HCT116 (cell line): ENCODE measurements around the gene CAPZB. TPM values are rescaled to one million over a fixed set of nuclear protein-coding genes. Genes with fewer than 3 reads are reported as not detected.

Source experiments
- ATAC-seq: fragments of 200-7000 bp; cut with Tn5 transposase; 2 replicates; pipeline ENCODE4 v1.9.1; 2020; ENCODE audit warnings: mild to moderate bottlenecking, moderate library complexity
- BruUV-seq: library from RNA; stranded (reverse); fragments of 400-500 nt; replicated peaks from 2 replicates; lab custom pipeline; 2021; lab: Mats Ljungman, UMichigan
- CTCF ChIA-PET: fragments of 300-600 bp; sonication (Branson Sonifier 250); formaldehyde crosslinking; loops from one replicate; lab custom pipeline; 2021; ENCODE audit warnings: antibody characterized with exemption; lab: Charles Lee
- POLR2A ChIA-PET: fragments of 300-600, 350-600 bp; sonication (Branson Sonifier 250); formaldehyde crosslinking; loops from one replicate; lab custom pipeline; 2021; ENCODE audit warnings: antibody characterized with exemption; lab: Charles Lee
- RAD21 ChIA-PET, 2 experiments: fragments of 300-600 bp; sonication (Branson Sonifier 250); formaldehyde crosslinking; loops; one replicate each; lab custom pipeline; 2023; ENCODE audit warnings: low total read pairs in 2 of 2; ENCODE audit not compliant: uncharacterized antibody in 2 of 2, unreplicated experiment in 2 of 2, low non-redundant PET in 1 of 2; lab: Charles Lee
- DNase-seq: peaks from one replicate; pipeline ENCODE4 v3.0.0-alpha.2; 2010; ENCODE audit warnings: low read depth, low spot score
- H2AFZ ChIP-seq: fragments of 200-600 bp; shearing (Covaris generic), sonication (generic); 2 replicates; pipeline ENCODE4 v1.6.1; 2017; ENCODE audit warnings: low read depth, mixed run types, mixed read lengths, antibody characterized with exemption, low read length; ENCODE audit not compliant: poor library complexity, severe bottlenecking
- H3K27ac ChIP-seq: 2 replicates; pipeline ENCODE4 v1.5.1; 2012; ENCODE audit warnings: low read depth, low read length
- H3K27me3 ChIP-seq: fragments of 200-600 bp; sonication (generic); 2 replicates; pipeline ENCODE4 v1.6.1; 2016; ENCODE audit warnings: mixed run types, low read length, mixed read lengths; ENCODE audit not compliant: insufficient read depth
- H3K36me3 ChIP-seq, 2 experiments: fragments of 200-500 bp in 1 of 2; fragments of 200-600 bp in 1 of 2; sonication (Bioruptor generic) in 1 of 2; sonication (generic) in 1 of 2; 2 replicates each; pipeline versions ENCODE4 v1.5.1 to v1.6.1; 2014 to 2016; ENCODE audit warnings: low read length in 2 of 2, inconsistent platforms in 1 of 2, mixed read lengths in 1 of 2, mixed run types in 1 of 2; ENCODE audit not compliant: insufficient read depth in 2 of 2, control insufficient read depth in 1 of 2
- H3K4me1 ChIP-seq, 2 experiments: fragments of 200-600 bp in 1 of 2; sonication (generic) in 1 of 2; 2 replicates each; pipeline versions ENCODE4 v1.5.1 to v1.6.1; 2012 to 2017; ENCODE audit warnings: low read length in 2 of 2, inconsistent platforms in 1 of 2, mild to moderate bottlenecking in 1 of 2, mixed read lengths in 1 of 2, mixed run types in 1 of 2, moderate library complexity in 1 of 2; ENCODE audit not compliant: insufficient read depth in 2 of 2, control insufficient read depth in 1 of 2
- H3K4me2 ChIP-seq: fragments of 200-600 bp; sonication (generic); 2 replicates; pipeline ENCODE4 v1.6.1; 2017; ENCODE audit warnings: mixed run types, low read length, mixed read lengths
- H3K4me3 ChIP-seq, 2 experiments: fragments of 200-600 bp in 1 of 2; sonication (generic) in 1 of 2; replicated peaks in 1 of 2; 2 replicates each; pipeline ENCODE4 v1.5.1; 2011 to 2016; ENCODE audit warnings: low read length in 2 of 2, control low read depth in 1 of 2, low read depth in 1 of 2, mild to moderate bottlenecking in 1 of 2, mixed read lengths in 1 of 2, mixed run types in 1 of 2
- H3K79me2 ChIP-seq: fragments of 200-600 bp; sonication (generic); 2 replicates; pipeline ENCODE4 v1.6.1; 2017; ENCODE audit warnings: mild to moderate bottlenecking, mixed run types, low read length, moderate library complexity, mixed read lengths; ENCODE audit not compliant: insufficient read depth
- H3K9ac ChIP-seq: fragments of 200-600 bp; sonication (generic); 2 replicates; pipeline ENCODE4 v1.6.1; 2016; ENCODE audit warnings: low read length, mixed read lengths
- H3K9me2 ChIP-seq: fragments of 200-600 bp; sonication (generic), shearing (Covaris generic); 2 replicates; pipeline ENCODE4 v1.6.1; 2017; ENCODE audit warnings: mixed run types, mild to moderate bottlenecking, moderate library complexity; ENCODE audit not compliant: insufficient read depth
- H3K9me3 ChIP-seq, 2 experiments: fragments of 200-500 bp in 1 of 2; fragments of 200-600 bp in 1 of 2; sonication (Bioruptor generic) in 1 of 2; sonication (generic) in 1 of 2; 2 replicates each; pipeline ENCODE4 v1.6.1; 2014 to 2017; ENCODE audit warnings: low read length in 2 of 2, mixed read lengths in 2 of 2, inconsistent platforms in 1 of 2, low read depth in 1 of 2, mild to moderate bottlenecking in 1 of 2, mixed run types in 1 of 2, moderate library complexity in 1 of 2; ENCODE audit not compliant: control insufficient read depth in 1 of 2, insufficient read depth in 1 of 2
- H4K20me1 ChIP-seq: fragments of 200-600 bp; sonication (generic), shearing (Covaris generic); 2 replicates; pipeline ENCODE4 v1.6.1; 2017; ENCODE audit warnings: mixed run types, mild to moderate bottlenecking, moderate library complexity; ENCODE audit not compliant: insufficient read depth
- ATF3 ChIP-seq: IDR thresholded peaks from 2 replicates; pipeline ENCODE4 v1.6.1; 2012
- CBX3 ChIP-seq: IDR thresholded peaks from 2 replicates; pipeline ENCODE4 v1.6.1; 2012; ENCODE audit warnings: low read depth
- CEBPB ChIP-seq: IDR thresholded peaks from 2 replicates; pipeline ENCODE4 v1.6.1; 2012; ENCODE audit warnings: low read depth
- EGR1 ChIP-seq: IDR thresholded peaks from 2 replicates; pipeline ENCODE4 v1.6.1; 2012; ENCODE audit warnings: low read depth
- ELF1 ChIP-seq: IDR thresholded peaks from 2 replicates; pipeline ENCODE4 v1.6.1; 2012; ENCODE audit warnings: low read depth, borderline replicate concordance
- EZH2phosphoT487 ChIP-seq: fragments of 200-600 bp; IDR thresholded peaks from 2 replicates; pipeline ENCODE4 v1.6.1; 2018; ENCODE audit warnings: antibody characterized with exemption, borderline replicate concordance
- FOSL1 ChIP-seq: IDR thresholded peaks from 2 replicates; pipeline ENCODE4 v1.6.1; 2012; ENCODE audit warnings: low read depth
- JUND ChIP-seq: IDR thresholded peaks from 2 replicates; pipeline ENCODE4 v1.6.1; 2012
- POLR2A ChIP-seq: IDR thresholded peaks from 2 replicates; pipeline ENCODE4 v1.7.0; 2011; ENCODE audit warnings: borderline replicate concordance; ENCODE audit not compliant: insufficient read depth, insufficient read length; ENCODE audit errors: extremely low read depth
- RAD21 ChIP-seq: IDR thresholded peaks from 2 replicates; pipeline ENCODE4 v1.6.1; 2012; ENCODE audit warnings: low read depth, mild to moderate bottlenecking
- SIN3A ChIP-seq: IDR thresholded peaks from 2 replicates; pipeline ENCODE4 v1.6.1; 2012; ENCODE audit warnings: low read depth
- SP1 ChIP-seq: IDR thresholded peaks from 2 replicates; pipeline ENCODE4 v1.6.1; 2012; ENCODE audit warnings: low read depth
- SRF ChIP-seq: IDR thresholded peaks from 2 replicates; pipeline ENCODE4 v1.6.1; 2012; ENCODE audit warnings: low read depth
- TCF7L2 ChIP-seq: IDR thresholded peaks from 2 replicates; pipeline ENCODE4 v1.7.0; 2011; ENCODE audit warnings: borderline replicate concordance, inconsistent platforms; ENCODE audit not compliant: insufficient read depth, insufficient read length; ENCODE audit errors: extremely low read depth
- ZBTB33 ChIP-seq: IDR thresholded peaks from 2 replicates; pipeline ENCODE4 v1.6.1; 2011; ENCODE audit warnings: mild to moderate bottlenecking, low read length, moderate library complexity; ENCODE audit not compliant: insufficient replicate concordance; ENCODE audit errors: extremely low read depth
- intact Hi-C: fragments of 100-400 bp; cut with micrococcal nuclease; formaldehyde crosslinking; loops from 2 replicates; pipeline ENCODE4 v1.10.0; 2022
- total RNA-seq: library from RNA; stranded (reverse); gene quantifications from one replicate; pipeline ENCODE4 v1.2.1, GENCODE V29; 2021; ENCODE audit not compliant: unreplicated experiment
- TF ChIP-seq, protein P1 (sequence below): IDR thresholded peaks from 2 replicates; pipeline ENCODE4 v1.6.1; 2012; ENCODE audit warnings: low read depth
- TF ChIP-seq, protein P2 (sequence below), 3 experiments: fragments of 200-600 bp in 1 of 3; sonication (generic) in 1 of 3; IDR thresholded peaks in 2 of 3; conservative IDR thresholded peaks in 1 of 3; 2 replicates each; pipeline ENCODE4 v1.5.1; 2012 to 2017; ENCODE audit warnings: low read depth in 2 of 3, low read length in 2 of 3, antibody characterized with exemption in 1 of 3, borderline replicate concordance in 1 of 3, control low read depth in 1 of 3, mild to moderate bottlenecking in 1 of 3, mixed read lengths in 1 of 3, mixed run types in 1 of 3, moderate library complexity in 1 of 3; ENCODE audit not compliant: insufficient read depth in 1 of 3

CAPZB gene
- total RNA-seq, 1 experiment from 2014 or later = 203 TPM

- TF ChIP-seq, protein P1, sequence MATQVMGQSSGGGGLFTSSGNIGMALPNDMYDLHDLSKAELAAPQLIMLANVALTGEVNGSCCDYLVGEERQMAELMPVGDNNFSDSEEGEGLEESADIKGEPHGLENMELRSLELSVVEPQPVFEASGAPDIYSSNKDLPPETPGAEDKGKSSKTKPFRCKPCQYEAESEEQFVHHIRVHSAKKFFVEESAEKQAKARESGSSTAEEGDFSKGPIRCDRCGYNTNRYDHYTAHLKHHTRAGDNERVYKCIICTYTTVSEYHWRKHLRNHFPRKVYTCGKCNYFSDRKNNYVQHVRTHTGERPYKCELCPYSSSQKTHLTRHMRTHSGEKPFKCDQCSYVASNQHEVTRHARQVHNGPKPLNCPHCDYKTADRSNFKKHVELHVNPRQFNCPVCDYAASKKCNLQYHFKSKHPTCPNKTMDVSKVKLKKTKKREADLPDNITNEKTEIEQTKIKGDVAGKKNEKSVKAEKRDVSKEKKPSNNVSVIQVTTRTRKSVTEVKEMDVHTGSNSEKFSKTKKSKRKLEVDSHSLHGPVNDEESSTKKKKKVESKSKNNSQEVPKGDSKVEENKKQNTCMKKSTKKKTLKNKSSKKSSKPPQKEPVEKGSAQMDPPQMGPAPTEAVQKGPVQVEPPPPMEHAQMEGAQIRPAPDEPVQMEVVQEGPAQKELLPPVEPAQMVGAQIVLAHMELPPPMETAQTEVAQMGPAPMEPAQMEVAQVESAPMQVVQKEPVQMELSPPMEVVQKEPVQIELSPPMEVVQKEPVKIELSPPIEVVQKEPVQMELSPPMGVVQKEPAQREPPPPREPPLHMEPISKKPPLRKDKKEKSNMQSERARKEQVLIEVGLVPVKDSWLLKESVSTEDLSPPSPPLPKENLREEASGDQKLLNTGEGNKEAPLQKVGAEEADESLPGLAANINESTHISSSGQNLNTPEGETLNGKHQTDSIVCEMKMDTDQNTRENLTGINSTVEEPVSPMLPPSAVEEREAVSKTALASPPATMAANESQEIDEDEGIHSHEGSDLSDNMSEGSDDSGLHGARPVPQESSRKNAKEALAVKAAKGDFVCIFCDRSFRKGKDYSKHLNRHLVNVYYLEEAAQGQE = no peak
- TF ChIP-seq TCF7L2 = no peak
- TF ChIP-seq ELF1 = no peak
- no peak for TF ChIP-seq SP1
- no peak for TF ChIP-seq EGR1
- TF ChIP-seq EZH2phosphoT487 = no peak
- no peak for TF ChIP-seq POLR2A
- TF ChIP-seq RAD21 = no peak
- TF ChIP-seq ATF3 = no peak
- no peak for TF ChIP-seq FOSL1
Measured at GRCh38 chr1:19452221-19452663, 33.1 kb downstream of the CAPZB start (continued).

DNA sequence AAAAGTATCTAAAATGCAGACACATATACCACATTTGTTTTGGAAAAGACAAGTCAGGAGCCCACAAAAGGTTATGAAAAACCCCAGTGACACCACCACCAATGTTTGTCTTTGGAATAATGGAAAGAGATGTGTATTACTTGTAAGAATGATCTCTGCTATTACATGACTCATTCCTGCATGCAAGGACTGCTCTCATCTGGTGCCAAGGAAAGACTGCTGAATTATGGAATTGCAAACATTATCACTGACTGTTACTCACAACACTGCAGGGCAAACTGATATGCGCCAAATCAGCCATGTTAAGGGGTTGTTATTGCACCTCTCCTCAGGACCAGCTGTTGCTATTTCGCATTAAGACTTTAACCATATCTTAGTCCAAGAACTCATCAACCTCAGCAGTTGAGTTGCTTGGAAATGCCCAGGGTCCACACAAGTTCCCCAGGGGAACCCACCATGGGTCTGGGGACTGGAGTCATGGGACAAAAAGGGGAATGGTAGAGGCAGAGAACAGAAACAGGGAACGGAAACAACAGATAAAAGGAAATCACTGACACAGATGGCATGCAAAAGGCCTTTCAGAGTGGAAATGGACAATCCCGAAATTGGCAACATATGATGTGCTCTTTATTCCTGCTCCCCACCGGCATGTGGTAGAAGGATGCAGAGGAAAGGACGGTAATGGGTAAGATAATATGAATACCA lies 34.4 kb downstream of the CAPZB start:
- Histone ChIP-seq H3K4me1 (peaks cover 24 to 49% of the 10 kb centered on the region in 2 experiments), H3K9ac (no peak overlapping the region), H4K20me1 (peaks cover 6% of the 10 kb centered on the region; the same call in 1 of the 2 replicates), H3K4me2 (peak overlapping the region; percentile 59), H3K9me2 (no peaks in the 10 kb centered on the region), H2AFZ (no peak overlapping the region), H3K27ac (0 out of 2 replicates have a peak overlapping the region, but pooled peaks have one; percentile 4), H3K4me3 (no peak overlapping the region), H3K36me3 (peaks cover 0 to 7% of the 10 kb centered on the region in 2 experiments; a peak in 1 of 4 replicates), H3K79me2 (peaks cover 92% of the 10 kb centered on the region), H3K9me3 (no peaks in the 10 kb centered on the region), H3K27me3 (no peaks in the 10 kb centered on the region)
- peak; percentile 37 for DNase-seq
- intact Hi-C loops = no loop called here
- no TSS peak for BruUV-seq
- peak; percentile 77 for ATAC-seq
- ChIA-PET CTCF (no interaction called here), RAD21 (no interaction called here), POLR2A (no interaction called here)
- TF ChIP-seq ATF3 (0 out of 2 replicates have a peak, but pooled peaks have one; percentile 9), CEBPB (0 out of 2 replicates have a peak, but pooled peaks have one; percentile 32), ZBTB33 (no peak), JUND (peak; percentile 81), RAD21 (peak; percentile 35; the same call in 1 of the 2 replicates), SP1 (peak; percentile 58), SRF (peak; percentile 58; the same call in 1 of the 2 replicates), SIN3A (no peak), CBX3 (peak; percentile 80; the same call in 1 of the 2 replicates)
- TF ChIP-seq, protein P2, sequence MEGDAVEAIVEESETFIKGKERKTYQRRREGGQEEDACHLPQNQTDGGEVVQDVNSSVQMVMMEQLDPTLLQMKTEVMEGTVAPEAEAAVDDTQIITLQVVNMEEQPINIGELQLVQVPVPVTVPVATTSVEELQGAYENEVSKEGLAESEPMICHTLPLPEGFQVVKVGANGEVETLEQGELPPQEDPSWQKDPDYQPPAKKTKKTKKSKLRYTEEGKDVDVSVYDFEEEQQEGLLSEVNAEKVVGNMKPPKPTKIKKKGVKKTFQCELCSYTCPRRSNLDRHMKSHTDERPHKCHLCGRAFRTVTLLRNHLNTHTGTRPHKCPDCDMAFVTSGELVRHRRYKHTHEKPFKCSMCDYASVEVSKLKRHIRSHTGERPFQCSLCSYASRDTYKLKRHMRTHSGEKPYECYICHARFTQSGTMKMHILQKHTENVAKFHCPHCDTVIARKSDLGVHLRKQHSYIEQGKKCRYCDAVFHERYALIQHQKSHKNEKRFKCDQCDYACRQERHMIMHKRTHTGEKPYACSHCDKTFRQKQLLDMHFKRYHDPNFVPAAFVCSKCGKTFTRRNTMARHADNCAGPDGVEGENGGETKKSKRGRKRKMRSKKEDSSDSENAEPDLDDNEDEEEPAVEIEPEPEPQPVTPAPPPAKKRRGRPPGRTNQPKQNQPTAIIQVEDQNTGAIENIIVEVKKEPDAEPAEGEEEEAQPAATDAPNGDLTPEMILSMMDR (IDR thresholded peaks at IDR 0.05 in 2 of 3, conservative IDR thresholded peaks at IDR 0.05 in 1 of 3; ENCODE audit: borderline replicate concordance in 1 of 3, insufficient read depth in 1 of 3, low read depth in 2 of 3, low read length in 2 of 3) = no peak
